NCI-H2196 treated with DMSO at 0.1 percent for 48 hours (cell line): ENCODE results near the gene NHSL2.
"Not testable (repeated sequence)": the region's sequence is repeated elsewhere in the genome, so short reads cannot be mapped to it uniquely, and the experiment has no call there.

Source experiments
- DNase-seq: peaks from one replicate; lab custom pipeline; 2025; ENCODE audit not compliant: unreplicated experiment; lab: John Stamatoyannopoulos, UW

Gene NHSL2

GRCh38 chrX:71922686-71923085 lies 12.0 kb downstream of the NHSL2 start:
- DNase-seq, result no peak

- DNase-seq, result no peak
Measured at GRCh38 chrX:71923516-71923915, 12.9 kb downstream of the NHSL2 start.

GRCh38 chrX:71927040-71927439 lies 16.4 kb downstream of the NHSL2 start:
- no peak for DNase-seq

DNA sequence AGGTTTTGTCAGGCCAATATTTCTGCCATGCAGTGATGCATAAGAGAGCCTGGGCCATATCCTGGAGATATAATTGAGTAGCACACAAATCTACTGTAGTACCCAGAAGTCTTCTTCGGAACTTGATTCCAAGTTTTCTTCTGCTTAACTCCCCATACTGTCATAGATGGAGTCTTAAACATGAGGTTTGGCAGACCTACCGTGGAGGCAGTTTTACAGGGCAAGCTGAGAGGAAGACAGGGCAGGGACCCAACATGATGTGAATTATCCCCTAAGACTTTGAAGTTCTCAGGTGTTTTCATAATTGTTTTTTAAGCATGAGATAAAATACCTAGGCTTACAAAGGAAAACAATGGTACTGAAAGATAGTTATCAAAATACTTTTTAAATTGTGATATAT lies 18.2 kb downstream of the NHSL2 start:
- DNase-seq, result no peak

DNA sequence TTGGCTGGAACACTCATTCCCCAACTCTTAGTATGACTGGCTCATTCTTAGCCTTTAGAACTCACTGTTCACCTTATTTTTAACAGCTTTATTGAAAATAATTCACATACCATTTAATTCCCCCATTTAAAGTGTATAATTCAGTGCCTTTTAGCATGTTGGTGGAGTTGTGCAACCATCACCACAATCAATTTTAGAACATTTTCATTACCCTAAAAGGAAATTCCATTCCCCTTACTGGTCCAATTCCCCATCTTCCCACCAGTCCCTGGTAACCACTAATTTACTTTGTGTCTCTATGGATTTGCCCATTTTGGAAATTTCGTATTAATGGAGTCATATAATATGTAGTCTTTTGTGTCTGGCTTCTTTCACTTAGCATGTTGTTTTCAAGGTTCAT lies 19.7 kb downstream of the NHSL2 start:
- DNase-seq, result no peak

DNA sequence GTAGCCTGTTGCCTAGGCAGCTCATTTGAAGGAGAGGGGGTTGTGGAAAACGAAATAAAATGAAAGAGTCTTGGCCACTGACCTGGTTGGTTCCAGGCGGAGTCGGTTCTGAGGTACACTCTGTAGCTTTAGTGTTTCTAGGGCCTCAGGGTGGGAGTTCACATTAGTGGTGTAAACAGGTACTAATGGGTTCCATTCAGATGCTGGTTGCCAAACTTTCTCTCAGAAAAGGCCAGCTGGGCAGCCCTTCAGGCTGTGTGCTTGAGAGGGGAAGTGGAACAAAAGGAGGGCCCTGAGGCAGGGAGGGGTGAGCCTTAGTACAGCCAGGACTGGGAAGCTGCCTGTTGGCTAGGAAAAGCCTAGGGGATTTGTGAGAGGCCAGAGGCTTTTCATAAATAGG lies 24.8 kb downstream of the NHSL2 start:
- DNase-seq, result no peak

- DNase-seq, result no peak
Measured at GRCh38 chrX:71936632-71937031, 26.0 kb downstream of the NHSL2 start.

- no peak for DNase-seq
Measured at GRCh38 chrX:71938371-71938770, 27.7 kb downstream of the NHSL2 start.

- no peak for DNase-seq
Measured at GRCh38 chrX:71941145-71941544, 30.5 kb downstream of the NHSL2 start.

- no peak for DNase-seq
Measured at GRCh38 chrX:71941776-71942175, 31.1 kb downstream of the NHSL2 start.

GRCh38 chrX:71944369-71944768 lies 33.7 kb downstream of the NHSL2 start:
- DNase-seq, result no peak

- no peak for DNase-seq
Measured at GRCh38 chrX:71945237-71945805, 34.7 kb downstream of the NHSL2 start.

- DNase-seq, result no peak
Measured at GRCh38 chrX:71949363-71949762, 38.7 kb downstream of the NHSL2 start.

GRCh38 chrX:71949844-71950445 lies 39.3 kb downstream of the NHSL2 start:
- no peak for DNase-seq

GRCh38 chrX:71953391-71953790 lies 42.7 kb downstream of the NHSL2 start:
- no peak for DNase-seq

GRCh38 chrX:71953946-71954345 lies 43.3 kb downstream of the NHSL2 start:
- DNase-seq, result no peak

DNA sequence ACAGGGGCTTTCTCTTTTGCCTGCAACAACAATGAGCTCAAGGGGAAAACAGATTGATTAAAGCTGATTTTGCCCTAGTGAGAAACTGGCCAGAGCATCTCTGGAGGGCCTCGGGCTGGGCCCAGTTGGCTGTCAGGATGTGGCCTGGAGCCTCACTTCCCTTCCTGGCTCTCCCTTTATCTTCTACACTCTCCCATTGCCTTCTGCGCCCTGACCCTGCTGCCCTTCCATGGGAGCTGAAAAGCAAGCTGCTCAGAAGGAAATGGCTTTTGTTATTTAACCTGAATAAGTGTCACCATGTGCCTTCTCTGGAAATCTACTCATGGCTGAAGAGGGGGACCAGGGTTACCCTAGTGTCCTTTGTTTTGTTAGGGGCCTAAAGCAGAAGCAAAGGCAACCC lies 43.8 kb downstream of the NHSL2 start:
- no peak for DNase-seq

DNA sequence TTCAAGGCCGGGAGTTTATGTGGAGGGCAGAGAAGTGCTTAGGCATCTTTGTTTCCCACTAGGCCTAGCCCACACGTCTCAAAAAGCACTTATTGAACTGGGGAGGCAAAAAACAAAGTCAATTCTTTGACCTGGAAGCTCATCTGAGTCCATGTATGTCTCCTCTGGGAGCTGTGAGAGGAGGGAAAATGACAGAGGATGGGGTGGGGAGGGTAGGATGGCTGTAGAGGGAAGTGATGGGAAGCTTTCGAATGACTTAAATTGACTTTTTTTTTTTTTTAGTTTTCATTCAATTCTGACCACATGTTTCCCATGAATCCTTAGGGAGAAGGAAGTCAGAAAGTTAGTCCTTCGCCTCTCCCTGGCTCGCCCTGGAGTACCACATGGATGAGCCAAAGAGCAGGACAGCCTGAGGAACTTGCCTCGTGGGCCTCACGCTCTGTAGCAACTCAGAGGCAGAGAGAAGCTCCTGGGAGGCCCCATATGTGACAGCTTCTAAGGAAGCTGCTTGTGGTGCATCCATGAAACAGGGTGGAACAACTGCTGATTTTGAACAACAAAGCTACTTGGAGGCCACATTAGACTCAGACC lies 45.0 kb downstream of the NHSL2 start:
- no peak for DNase-seq

GRCh38 chrX:71958281-71958675 lies 47.6 kb downstream of the NHSL2 start:
- no peak for DNase-seq

- not testable (repeated sequence) for DNase-seq
Measured at GRCh38 chrX:71964184-71964583, 53.5 kb downstream of the NHSL2 start.

DNA sequence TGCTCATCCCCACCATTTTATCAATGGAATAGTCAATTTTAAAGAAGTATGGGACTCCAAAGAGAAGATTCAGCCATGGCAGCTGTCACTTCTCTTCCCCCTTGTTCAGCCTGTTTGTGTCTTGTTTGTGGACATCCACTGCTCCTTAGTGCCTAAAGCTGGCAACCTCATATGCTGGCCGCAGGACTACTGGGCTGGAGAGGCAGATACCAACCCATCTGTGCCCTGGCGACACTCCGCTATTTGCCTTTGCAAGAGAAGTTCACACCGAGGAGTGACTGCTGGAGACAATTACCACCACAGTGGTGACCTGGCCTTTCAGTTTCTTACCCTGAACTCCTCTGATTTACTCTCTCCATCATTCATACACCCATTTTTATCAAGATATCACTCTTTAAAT lies 64.3 kb downstream of the NHSL2 start:
- DNase-seq, result no peak

- no peak for DNase-seq
Measured at GRCh38 chrX:71976753-71977152, 66.1 kb downstream of the NHSL2 start.

DNA sequence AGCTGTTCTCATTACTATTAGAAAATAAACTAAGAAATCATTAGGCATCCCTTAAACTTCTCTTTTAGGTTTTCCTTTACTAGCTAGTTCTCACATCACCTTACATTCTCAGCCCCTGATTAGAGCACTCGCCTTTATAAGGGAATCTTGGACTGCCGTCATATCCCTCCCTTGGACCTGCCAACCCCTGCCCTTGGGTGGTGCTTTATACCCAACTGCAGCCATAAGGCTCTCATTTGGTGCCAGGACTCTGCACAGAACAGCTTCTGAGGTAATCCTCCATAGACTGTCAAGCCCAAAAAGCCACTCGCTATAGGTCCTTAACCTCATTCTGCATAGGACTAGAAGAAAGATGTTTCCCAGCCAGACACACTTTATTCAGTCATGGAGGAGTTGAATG lies 67.5 kb downstream of the NHSL2 start:
- DNase-seq, result no peak
